ENCODE measurements around the gene MRGPRD.
"Not testable (repeated sequence)": the region's sequence is repeated elsewhere in the genome, so short reads cannot be mapped to it uniquely, and the experiment has no call there.

MRGPRD gene

DNA sequence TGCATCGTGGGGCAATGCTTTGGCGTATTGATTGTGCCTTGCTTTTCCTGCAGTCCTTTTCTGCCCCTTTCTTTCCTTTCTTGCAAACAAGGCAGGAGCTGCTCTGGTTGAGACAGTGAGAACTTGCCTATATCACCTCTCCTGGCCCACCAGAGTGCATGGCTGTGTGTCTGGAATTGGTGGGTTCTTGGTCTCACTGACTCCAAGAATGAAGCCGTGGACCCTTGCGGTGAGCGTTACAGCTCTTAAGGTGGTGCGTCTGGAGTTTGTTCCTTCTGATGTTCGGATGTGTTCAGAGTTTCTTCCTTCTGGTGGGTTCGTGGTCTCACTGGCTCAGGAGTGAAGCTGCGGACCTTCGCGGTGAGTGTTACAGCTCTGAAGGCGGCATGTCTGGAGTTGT lies 7.1 kb downstream of the MRGPRD start:
- DNase-seq (ENCODE audit: low read depth, low spot score); H3K27ac ChIP-seq: not testable (repeated sequence)

- DNase-seq (ENCODE audit: low read depth, low spot score), result no peak
- no peak overlapping the region for H3K27ac ChIP-seq
Observed at GRCh38 chr11:68973219-68973618, 7.6 kb downstream of the MRGPRD start.

- H3K27ac ChIP-seq, result no peak overlapping the region
- no peak for DNase-seq (ENCODE audit: low read depth, low spot score)
Observed at GRCh38 chr11:68970921-68971636, 9.7 kb downstream of the MRGPRD start.

DNA sequence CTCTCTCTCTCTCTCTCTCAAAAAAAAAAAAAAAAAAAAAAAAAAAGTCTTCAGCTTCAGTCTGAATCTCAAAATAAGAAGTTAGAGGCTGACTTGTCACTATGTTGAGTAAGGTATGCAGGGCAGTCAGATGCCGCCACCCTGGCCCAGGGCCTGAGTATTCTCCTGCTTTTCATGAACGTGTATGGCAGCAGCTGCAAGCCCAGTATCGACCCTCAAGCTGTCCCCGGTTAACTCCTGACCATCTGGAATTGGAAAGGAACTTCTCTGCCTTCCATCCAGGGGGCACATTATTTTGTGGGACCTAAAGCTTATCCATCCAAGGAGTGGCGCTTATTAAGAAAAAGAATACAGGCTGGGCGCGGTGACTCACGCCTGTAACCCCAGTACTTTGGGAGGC lies 11.4 kb downstream of the MRGPRD start:
- H3K27ac ChIP-seq, result no peak overlapping the region
- DNase-seq (ENCODE audit: low read depth, low spot score), result no peak

GRCh38 chr11:68968306-68969250 lies 12.2 kb downstream of the MRGPRD start:
- H3K27ac ChIP-seq, result no peak overlapping the region
- DNase-seq (ENCODE audit: low read depth, low spot score), result no peak

DNA sequence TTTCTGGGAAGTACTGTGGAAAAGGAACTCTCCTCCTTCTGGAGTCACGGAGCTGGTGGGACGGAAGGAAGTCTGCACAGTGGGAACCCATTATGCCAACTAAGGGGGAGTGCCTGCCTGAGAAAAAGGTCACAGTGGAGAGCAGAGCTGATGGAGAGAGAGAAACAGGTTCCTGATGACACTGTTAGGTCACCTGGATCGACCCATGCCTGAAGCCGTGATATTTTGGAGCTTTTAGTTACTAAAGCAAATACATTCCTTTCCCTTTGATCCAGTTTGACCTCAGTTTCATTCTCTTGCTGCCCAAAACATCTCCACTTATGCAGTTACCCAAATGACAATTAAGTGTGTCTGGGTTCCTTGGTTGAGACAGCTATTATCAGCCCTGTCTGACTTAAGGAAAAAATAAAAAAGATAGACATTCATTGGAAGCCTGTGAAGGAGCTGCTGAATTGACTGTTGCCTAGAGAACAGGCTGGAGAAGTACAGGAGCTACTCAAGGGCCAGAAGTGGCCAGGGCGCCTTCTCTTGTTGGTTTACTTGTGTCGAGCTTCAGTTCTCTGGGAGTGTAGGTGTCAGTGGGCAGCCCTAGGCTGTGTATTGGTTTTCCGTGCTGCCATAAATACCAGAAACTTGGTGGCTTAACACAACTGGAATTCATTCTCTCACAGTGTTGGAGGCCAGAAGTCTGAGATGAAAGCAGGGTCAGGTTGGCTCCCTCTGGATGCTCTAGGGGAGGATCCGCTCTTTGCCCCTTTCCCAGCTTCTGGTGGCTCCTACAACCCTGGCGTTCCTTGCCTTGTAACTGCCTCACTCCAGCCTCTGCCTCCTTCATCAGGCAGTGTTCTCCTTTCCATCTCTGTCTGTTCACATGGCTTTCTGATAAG lies 13.6 kb downstream of the MRGPRD start:
- no peak overlapping the region for H3K27ac ChIP-seq
- DNase-seq (ENCODE audit: low read depth, low spot score), result no peak

- H3K27ac ChIP-seq, result no peak overlapping the region
- DNase-seq (ENCODE audit: low read depth, low spot score), result no peak
Observed at GRCh38 chr11:68965901-68966853, 14.6 kb downstream of the MRGPRD start.

DNA sequence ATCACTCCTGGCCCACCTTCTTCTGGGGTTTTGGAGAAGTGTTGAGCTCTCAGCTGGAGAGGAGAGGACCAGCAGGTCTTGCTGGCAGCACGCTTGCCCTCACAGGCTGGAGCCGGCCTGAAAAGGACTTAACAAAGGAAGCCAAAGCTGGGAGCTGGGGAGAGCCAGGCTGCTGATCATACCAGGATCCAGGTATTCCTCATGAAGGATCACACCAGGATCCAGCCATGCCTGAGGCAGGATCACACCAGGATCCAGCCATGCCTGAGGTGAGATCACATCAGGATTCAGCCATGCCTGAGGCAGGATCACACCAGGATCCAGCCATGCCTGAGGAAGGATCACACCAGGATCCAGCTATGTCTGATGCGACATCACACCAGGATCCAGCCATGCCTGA lies 17.0 kb downstream of the MRGPRD start:
- DNase-seq (ENCODE audit: low read depth, low spot score), result no peak
- no peak overlapping the region for H3K27ac ChIP-seq

DNA sequence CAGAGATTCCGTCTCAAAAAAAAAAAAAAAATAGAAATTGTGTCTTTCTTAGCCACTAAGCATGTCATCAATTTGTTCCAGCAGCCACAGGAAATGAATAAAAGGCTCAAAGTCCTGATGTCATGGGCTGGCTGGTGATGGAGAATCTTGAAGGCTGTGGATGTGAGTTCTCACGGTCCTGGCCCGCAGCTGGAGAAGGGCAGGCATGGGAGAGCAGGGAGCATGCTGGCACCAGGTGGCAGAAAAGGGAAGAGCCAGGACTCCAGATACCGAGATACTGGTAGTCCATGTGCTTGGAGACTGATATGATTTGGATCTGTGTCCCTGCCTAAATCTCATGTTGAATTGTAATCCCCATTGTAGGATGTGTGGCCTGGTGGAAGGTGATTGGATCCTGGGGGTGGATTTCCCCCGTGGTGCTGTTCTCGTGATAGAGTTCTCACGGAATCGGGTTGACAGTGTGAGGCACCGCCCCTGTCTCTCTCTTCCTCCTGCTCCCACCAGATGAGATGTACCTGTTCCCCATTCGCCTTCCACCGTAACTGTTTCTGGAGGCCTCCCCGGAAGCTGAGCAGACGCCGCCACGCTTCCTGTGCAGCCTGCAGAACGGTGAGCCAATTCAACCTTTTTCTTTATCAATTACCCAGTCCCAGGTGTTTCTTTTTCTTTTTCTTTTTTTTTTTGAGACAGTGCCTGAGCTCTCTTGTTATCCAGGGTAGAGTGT lies 18.1 kb downstream of the MRGPRD start:
- DNase-seq (ENCODE audit: low read depth, low spot score), result no peak

DNA sequence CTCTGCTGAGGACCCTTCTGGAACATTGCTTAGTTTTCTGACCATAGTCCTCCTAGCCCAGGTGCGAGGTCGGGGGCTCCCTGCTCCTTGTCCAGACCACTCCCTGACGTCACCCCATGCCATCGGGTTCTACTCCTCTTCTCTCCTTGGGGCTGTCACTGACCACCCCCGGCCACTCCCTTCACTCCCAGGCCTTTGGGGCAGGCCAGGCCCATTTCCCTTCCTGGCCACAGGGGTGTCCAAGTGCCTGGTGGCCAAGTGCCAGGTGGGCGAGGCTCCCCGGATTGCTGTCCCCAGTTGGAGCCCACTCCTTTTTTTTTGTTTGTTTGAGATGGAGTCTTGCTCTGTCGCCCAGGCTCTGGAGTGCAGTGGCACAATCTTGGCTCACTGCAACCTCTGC lies 19.5 kb downstream of the MRGPRD start:
- no peak for DNase-seq (ENCODE audit: low read depth, low spot score)
- H3K27ac ChIP-seq, result no peak overlapping the region

More for the DNA sequence above, 18.1 kb downstream of the MRGPRD start:
- H3K27ac ChIP-seq, result no peak overlapping the region

GRCh38 chr11:68960294-68961071 lies 20.3 kb downstream of the MRGPRD start:
- H3K27ac ChIP-seq, result no peak overlapping the region
- no peak for DNase-seq (ENCODE audit: low read depth, low spot score)

GRCh38 chr11:68959465-68960293 lies 21.1 kb downstream of the MRGPRD start:
- DNase-seq (ENCODE audit: low read depth, low spot score), result no peak
- no peak overlapping the region for H3K27ac ChIP-seq

DNA sequence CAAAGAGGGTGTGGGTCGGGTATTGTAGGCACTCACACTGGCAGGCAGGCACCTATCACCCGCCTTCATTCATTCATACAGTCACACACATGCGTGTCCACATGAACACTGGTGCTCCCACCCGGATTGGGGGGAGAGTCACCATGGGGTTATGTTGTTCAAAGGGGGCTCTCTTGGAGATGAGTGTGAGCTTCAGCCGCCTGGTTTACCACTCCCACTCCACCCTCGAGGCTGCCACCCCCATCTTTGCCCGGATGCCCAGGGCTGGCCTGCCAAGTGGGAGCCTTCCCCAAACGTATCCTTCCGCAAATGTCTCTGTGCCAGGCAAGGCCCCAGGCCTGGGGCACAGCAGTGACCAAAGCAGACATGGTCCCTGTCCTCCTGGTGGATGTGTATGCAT lies 22.6 kb downstream of the MRGPRD start:
- no peak overlapping the region for H3K27ac ChIP-seq
- DNase-seq (ENCODE audit: low read depth, low spot score), result no peak

GRCh38 chr11:68956547-68957254 lies 24.1 kb downstream of the MRGPRD start:
- no peak for DNase-seq (ENCODE audit: low read depth, low spot score)

DNA sequence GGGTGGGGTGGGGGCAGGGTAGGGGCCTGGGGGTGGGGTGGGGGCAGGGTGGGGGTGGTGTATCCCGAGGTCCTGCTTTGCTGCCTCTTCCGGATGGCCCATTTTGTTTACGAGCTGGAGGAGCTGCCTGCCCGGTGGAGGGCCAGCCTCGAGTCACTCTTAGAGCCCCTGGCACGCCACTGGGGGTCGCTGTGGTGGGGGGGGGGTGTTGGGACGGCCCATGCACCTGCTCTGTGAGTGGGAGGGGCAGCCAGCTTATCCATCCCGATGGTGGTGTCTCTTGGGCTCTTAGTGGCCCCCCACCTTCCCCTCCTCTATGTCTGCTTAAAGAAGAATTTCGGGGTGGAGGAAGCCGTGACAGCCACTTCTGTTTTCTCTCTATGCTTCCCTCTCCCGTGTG lies 24.6 kb downstream of the MRGPRD start:
- H3K27ac ChIP-seq, result no peak overlapping the region
- DNase-seq (ENCODE audit: low read depth, low spot score), result no peak

More at GRCh38 chr11:68956547-68957254, 24.1 kb downstream of the MRGPRD start:
- H3K27ac ChIP-seq, result no peak overlapping the region

DNA sequence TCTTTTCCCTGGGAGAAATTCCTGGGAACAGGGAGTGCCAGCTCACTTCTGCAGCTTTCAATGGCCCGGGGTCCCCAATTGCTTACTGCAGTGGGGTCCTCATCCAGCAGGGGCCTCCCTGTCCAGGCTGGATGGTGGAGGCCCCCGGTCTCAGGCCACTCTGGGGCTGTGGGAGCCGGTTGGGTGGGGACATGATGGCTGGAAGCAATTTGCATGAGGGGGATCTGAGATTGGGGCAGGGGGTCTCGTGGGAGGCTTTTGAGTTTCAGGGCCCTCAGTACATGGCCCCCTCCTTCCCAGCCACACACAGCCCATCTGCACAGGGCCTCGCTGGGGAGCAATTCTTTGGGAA lies 25.2 kb downstream of the MRGPRD start:
- no peak overlapping the region for H3K27ac ChIP-seq
- DNase-seq (ENCODE audit: low read depth, low spot score), result no peak

Data from epithelial cell of prostate (primary cell).